Left forelimb (tissue), 1 donor: ENCODE measurements around the gene SARM1.
"Not testable (repeated sequence)": the region's sequence is repeated elsewhere in the genome, so short reads cannot be mapped to it uniquely, and the experiment has no call there.

Source experiments
- DNase-seq: peaks from one replicate; pipeline ENCODE4 v3.0.0-alpha.2; 2018; ENCODE audit warnings: low spot score

The SARM1 gene

DNA sequence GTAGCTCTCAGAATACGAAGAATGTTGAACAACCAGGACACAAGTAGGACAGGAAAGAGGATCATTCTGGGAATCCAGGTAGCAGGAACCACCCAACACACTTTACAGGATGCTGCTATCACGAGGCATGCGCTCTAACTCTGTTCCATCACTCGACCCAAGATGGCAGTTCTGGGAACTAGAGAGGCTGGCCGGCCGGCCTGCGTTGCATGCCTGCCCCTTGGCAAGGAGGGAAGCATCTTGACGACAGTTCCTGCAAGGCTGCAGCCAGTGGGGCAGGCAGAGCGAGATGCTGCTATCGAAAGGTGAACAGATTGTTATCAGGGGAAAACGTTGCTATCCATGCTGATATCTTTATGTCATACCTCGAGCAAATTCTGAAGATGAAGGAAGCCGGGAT, 53.7 kb downstream of the SARM1 start:
- no peak for DNase-seq

DNA sequence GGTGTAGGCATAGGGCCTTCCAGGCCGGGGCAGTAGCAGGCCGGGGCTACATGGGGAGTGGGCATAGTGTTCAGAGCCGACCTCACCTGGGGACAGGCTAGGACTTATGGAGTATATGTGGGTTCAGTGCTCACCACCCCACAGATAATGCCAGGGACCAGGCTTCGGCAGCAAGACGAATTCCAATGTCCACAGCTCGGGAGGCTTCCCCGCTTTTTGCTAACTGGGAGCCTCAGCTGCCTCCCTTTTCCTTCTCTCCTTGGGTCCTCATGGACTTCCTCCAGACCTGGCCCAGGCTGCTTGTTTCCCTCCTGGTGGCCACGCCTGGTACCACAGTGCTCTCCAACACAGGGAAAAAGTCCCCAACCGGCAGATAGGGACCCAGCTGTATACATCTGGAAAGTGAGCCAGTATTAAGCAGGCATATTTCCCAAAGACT, 54.6 kb downstream of the SARM1 start:
- DNase-seq: no peak

DNA sequence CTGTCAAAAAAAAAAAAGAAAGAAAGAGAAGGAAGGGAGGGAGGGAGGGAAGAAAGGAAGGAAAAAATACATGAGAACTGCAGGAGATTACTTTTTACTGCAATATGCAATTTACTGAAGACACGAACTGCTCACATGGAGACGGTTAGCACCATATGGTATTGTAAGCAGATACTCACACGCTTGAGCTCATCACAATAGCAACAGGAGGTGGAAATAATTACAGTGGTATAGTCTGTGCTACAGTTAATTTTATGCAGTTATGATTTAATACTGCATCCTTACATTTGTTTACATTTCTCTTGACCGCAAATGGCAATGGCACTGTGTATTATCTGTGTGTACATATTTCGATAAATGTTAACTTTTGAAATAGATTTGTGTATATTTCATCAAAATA, 55.9 kb downstream of the SARM1 start:
- DNase-seq: no peak

DNA sequence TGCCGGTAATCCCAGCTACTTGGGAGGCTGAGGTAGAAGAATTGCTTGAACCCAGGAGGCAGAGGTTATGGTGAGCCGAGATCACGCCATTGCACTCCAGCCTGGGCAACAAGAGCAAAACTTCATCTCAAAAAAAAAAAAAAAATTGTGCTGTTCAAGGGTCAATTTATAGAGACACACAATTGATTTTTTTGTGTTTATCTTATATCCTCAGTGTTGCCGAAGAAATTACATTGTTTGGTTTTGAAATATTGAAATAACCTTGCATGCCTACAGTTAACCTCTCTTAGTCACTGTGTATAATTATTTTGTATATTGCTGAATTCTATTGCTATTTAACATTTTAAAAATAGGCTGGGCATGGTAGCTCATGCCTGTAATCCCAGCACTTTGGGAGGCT, 56.5 kb downstream of the SARM1 start:
- not testable (repeated sequence) for DNase-seq

DNA sequence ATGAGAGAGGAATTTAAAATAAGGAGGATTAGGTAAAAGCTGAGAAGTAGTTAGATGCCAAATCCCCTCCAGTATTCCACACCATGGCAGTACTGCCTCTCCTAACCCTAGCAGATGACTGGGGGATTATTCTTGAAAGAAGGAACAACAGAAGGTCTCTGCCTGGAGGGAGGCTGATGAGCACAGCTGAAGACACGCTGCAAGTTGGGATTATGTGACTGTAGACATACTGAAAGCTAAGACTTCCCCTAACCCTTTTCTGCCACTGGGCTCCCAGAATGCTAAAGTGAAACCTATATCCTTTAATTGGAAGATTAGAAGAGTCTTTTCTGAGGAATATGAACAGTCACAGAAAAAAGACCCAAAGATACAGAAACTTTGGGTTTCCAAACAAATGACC, 62.2 kb downstream of the SARM1 start:
- no peak for DNase-seq

DNA sequence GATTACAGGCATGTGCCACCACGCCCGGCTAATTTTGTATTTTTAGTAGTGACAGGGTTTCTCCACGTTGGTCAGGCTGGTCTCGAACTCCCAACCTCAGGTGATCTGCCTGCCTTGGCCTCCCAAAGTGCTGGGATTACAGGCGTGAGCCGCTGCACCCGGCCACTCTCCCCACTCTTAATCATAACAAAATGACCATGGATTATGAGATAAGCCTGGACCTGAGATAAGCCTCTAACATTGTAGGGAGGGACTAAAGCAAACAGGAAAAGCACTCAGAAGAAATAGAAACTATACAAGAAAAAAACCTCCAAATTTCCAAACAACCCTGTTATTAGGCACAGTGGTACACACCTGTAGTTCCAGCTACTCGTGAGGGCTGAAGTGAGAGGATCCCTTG, 62.8 kb downstream of the SARM1 start:
- not testable (repeated sequence) for DNase-seq

DNA sequence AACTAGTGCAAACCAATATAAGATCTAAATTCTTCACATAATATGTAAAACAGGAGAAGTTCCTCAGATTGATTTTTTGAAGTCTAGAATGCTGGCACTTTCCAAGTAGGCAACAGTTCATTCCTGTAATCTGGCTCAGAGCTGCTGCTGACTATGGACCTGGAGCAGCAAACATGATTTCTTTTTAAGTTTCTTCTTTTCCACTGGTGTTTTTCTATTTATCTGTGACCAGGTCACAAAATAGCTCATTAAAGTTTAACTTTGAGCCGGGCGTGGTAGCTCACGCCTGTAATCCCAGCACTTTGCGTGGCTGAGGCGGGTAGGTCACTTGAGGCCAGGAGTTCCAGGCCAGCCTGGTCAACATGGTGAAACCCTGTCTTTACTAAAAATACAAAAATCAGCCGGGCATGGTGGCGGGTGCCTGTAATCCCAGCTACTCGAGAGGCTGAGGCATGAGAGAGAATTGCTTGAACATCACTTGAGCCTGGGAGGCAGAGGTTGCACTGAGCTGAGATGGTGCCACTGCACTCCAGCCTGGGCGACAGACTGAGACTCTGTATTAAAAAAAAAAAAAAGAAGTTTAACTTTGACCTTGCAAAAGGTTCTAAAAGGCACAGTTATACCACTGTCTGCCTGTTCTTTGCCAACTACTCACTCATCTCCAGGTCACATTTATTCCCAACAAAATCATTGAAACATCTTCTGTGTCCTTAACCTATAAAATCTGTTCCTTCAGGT, 72.6 kb downstream of the SARM1 start:
- no peak for DNase-seq

DNA sequence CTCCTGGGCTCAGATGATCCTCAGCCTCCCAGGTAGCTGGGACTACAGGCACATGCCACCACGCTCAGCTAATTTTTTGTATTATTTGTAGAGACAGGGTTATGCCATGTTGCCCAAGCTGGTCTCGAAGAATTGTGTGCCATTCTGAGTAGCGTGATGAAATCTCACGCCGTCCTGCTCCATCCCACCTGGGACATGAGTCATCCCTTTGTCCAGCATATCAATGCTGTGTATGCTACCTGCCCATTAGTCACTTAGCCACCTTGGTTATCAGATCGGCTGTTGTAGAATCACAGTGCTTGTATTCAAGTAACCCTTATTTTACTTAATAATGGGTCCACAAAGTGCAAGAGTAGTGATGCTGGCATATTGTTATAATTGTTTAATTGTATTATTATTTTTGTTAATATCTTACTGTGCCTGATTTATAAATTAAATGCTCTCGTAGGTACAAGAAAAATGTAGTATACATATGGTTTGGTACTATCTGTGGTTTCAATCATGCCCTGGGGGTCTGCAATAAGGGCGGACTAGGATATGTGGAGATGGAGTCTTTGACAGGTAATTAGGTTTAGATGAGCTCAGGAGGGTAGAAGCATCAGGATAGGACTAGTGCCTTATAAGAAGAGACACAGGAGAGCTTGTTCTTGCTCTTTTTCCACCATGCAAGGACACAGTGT, 75.4 kb downstream of the SARM1 start:
- no peak for DNase-seq

DNA sequence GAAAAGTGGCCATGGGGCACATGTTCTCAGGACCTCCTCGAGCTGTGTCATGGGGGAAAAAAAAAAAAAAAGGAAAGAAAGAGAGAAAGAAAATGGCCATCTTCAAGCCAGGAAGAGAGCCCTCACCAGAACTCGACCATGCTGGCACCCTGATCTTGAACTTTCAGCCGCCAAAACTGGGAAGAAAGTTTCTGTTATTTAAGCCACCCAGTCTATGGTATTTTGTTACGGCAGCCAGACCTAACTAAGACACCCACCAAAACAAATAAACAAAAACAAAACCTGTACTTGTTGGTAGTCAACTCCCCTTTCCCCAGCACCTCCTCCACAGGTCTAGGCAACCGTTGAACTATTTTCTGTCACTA, 75.9 kb downstream of the SARM1 start:
- no peak for DNase-seq

DNA sequence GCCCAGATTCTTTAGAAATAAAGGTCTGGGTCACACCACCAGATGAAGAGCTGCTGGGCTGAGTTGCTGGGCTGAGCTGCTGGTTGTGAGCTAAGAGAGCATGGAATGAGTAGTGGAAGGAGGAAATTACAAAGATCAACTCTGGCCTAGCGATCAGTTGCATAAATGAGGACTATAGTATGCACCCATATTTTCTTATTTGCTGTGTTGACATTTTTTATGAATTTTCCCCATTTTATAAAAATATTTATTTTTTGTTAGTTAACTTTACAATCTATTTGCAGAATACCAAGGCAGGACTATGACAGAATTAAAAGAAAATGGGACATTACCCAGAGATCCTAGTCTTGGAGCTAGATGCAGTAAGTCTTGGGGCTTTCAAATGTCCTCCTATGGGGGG, 78.4 kb downstream of the SARM1 start:
- DNase-seq: no peak
